Measurements from ENCODE around the gene MAPT.

Gene MAPT

GRCh38 chr17:46000292-46000691, 105.9 kb downstream of the MAPT start:
- TF ChIP-seq MYC (IDR thresholded peaks at IDR 0.05; ENCODE audit: low read depth, low read length) (no peak), CTCF (IDR thresholded peaks at IDR 0.05; ENCODE audit: low read depth, low read length) (no peak), POLR2A (IDR thresholded peaks at IDR 0.05; ENCODE audit: extremely low read depth, insufficient read length) (no peak), MAX (IDR thresholded peaks at IDR 0.05; ENCODE audit: low read depth, low read length) (no peak)
- DNase-seq (ENCODE audit: low read depth) = no peak
- H3K4me3 ChIP-seq (ENCODE audit: low read depth, low read length) = no peak overlapping the region

- no peak for TF ChIP-seq MYC (IDR thresholded peaks at IDR 0.05; ENCODE audit: low read depth, low read length)
- TF ChIP-seq POLR2A (IDR thresholded peaks at IDR 0.05; ENCODE audit: extremely low read depth, insufficient read length) = no peak
- no peak for TF ChIP-seq CTCF (IDR thresholded peaks at IDR 0.05; ENCODE audit: low read depth, low read length)
- TF ChIP-seq MAX (IDR thresholded peaks at IDR 0.05; ENCODE audit: low read depth, low read length) = no peak
- no peak overlapping the region for H3K4me3 ChIP-seq (ENCODE audit: low read depth, low read length)
- DNase-seq (ENCODE audit: low read depth) = no peak
Measured at GRCh38 chr17:46000757-46001156, 106.4 kb downstream of the MAPT start.

GRCh38 chr17:46001390-46002310, 107.3 kb downstream of the MAPT start:
- H3K4me3 ChIP-seq (ENCODE audit: low read depth, low read length) = no peak overlapping the region
- DNase-seq (ENCODE audit: low read depth) = no peak
- TF ChIP-seq MAX (IDR thresholded peaks at IDR 0.05; ENCODE audit: low read depth, low read length) = no peak

- H3K4me3 ChIP-seq (ENCODE audit: low read depth, low read length) = no peak overlapping the region
- TF ChIP-seq CTCF (IDR thresholded peaks at IDR 0.05; ENCODE audit: low read depth, low read length) = peak; percentile 79
- TF ChIP-seq POLR2A (IDR thresholded peaks at IDR 0.05; ENCODE audit: extremely low read depth, insufficient read length) = no peak
- no peak for TF ChIP-seq MAX (IDR thresholded peaks at IDR 0.05; ENCODE audit: low read depth, low read length)
- no peak for TF ChIP-seq MYC (IDR thresholded peaks at IDR 0.05; ENCODE audit: low read depth, low read length)
- DNase-seq (ENCODE audit: low read depth) = peak; percentile 68
Measured at GRCh38 chr17:46002311-46002972, 108.1 kb downstream of the MAPT start.

- no peak overlapping the region for H3K4me3 ChIP-seq (ENCODE audit: low read depth, low read length)
- DNase-seq (ENCODE audit: low read depth) = no peak
- TF ChIP-seq MAX (IDR thresholded peaks at IDR 0.05; ENCODE audit: low read depth, low read length) (no peak), POLR2A (IDR thresholded peaks at IDR 0.05; ENCODE audit: extremely low read depth, insufficient read length) (no peak), CTCF (IDR thresholded peaks at IDR 0.05; ENCODE audit: low read depth, low read length) (no peak), MYC (IDR thresholded peaks at IDR 0.05; ENCODE audit: low read depth, low read length) (no peak)
Measured at GRCh38 chr17:46002973-46003316, 108.6 kb downstream of the MAPT start.

Measured in NB4 (cell line).